GM10266 (cell line): ENCODE results near the gene ANO3.
A peak's percentile ranks its signal among the peaks of the same experiment; 100 is the strongest.

Experiments used
- DNase-seq: peaks from one replicate; pipeline ENCODE4 v3.0.0; 2012; ENCODE audit errors: extremely low spot score
- CTCF ChIP-seq: IDR thresholded peaks from 2 replicates; pipeline ENCODE4 v1.5.1; 2012; ENCODE audit warnings: mild to moderate bottlenecking, low read depth; ENCODE audit not compliant: control insufficient read depth, insufficient read depth; ENCODE audit errors: missing control alignments

The ANO3 gene

GRCh38 chr11:26512196-26512595 lies 180.3 kb downstream of the ANO3 start:
- DNase-seq: no peak
- no peak for TF ChIP-seq CTCF

- TF ChIP-seq CTCF: no peak
- no peak for DNase-seq
Observed at GRCh38 chr11:26519469-26519868, 187.5 kb downstream of the ANO3 start.

GRCh38 chr11:26522912-26523610 lies 191.1 kb downstream of the ANO3 start:
- no peak for DNase-seq
- peak; percentile 41 for TF ChIP-seq CTCF

GRCh38 chr11:26527685-26528084 lies 195.8 kb downstream of the ANO3 start:
- no peak for DNase-seq
- no peak for TF ChIP-seq CTCF

- no peak for DNase-seq
- no peak for TF ChIP-seq CTCF
Observed at GRCh38 chr11:26537341-26537740, 205.4 kb downstream of the ANO3 start.

GRCh38 chr11:26539517-26539916 lies 207.6 kb downstream of the ANO3 start:
- no peak for TF ChIP-seq CTCF
- DNase-seq: no peak

GRCh38 chr11:26541870-26542269 lies 209.9 kb downstream of the ANO3 start:
- DNase-seq: no peak
- no peak for TF ChIP-seq CTCF
